Endothelial cell of umbilical vein (primary cell): ENCODE results near the gene MC4R. TPM values are rescaled to one million over a fixed set of nuclear protein-coding genes. Genes with fewer than 3 reads are reported as not detected.

Source experiments
- BruUV-seq: library from RNA; stranded (reverse); fragments of 400-500 nt; replicated peaks from 2 replicates; lab custom pipeline; 2021; lab: Mats Ljungman, UMichigan
- CTCF ChIA-PET: fragments of 300-600, 350-600 bp; sonication (Branson Sonifier 250); formaldehyde crosslinking; loops from one replicate; lab custom pipeline; 2021; ENCODE audit warnings: antibody characterized with exemption, inconsistent platforms; lab: Charles Lee
- POLR2A ChIA-PET: fragments of 300-600, 350-600 bp; sonication (Branson Sonifier 250); formaldehyde crosslinking; loops from one replicate; lab custom pipeline; 2021; ENCODE audit warnings: antibody characterized with exemption, inconsistent platforms; lab: Charles Lee
- DNase-seq: peaks from one replicate; pipeline ENCODE4 v3.0.0-alpha.2; 2011; ENCODE audit warnings: low read depth, low spot score
- FAIRE-seq: peaks from 2 replicates; lab custom pipeline; 2011; peaks lifted over from hg19 to GRCh38; lab: Jason Lieb, UNC
- H2AFZ ChIP-seq: 2 replicates; pipeline ENCODE4 v1.6.0; 2012; ENCODE audit warnings: low read depth, low read length, control low read depth, inconsistent platforms
- H3K27ac ChIP-seq: 2 replicates; pipeline ENCODE4 v1.5.1; 2011; ENCODE audit warnings: low read depth, mild to moderate bottlenecking, control low read depth, low read length, moderate library complexity; ENCODE audit not compliant: insufficient read depth
- H3K27me3 ChIP-seq, 2 experiments: 2 replicates each; pipeline versions ENCODE4 v1.6.0 to v1.6.1; 2011; ENCODE audit warnings: low read length in 2 of 2, mixed read lengths in 1 of 2; ENCODE audit not compliant: control insufficient read depth in 2 of 2, insufficient read depth in 2 of 2
- H3K36me3 ChIP-seq, 2 experiments: 2 replicates in 1 of 2; 3 replicates in 1 of 2; pipeline ENCODE4 v1.5.1; 2011; ENCODE audit warnings: low read length in 2 of 2, mild to moderate bottlenecking in 1 of 2, moderate library complexity in 1 of 2; ENCODE audit not compliant: control insufficient read depth in 2 of 2, insufficient read depth in 2 of 2; ENCODE audit errors: extremely low read depth in 1 of 2
- H3K4me1 ChIP-seq: 3 replicates; pipeline ENCODE4 v1.5.1; 2011; ENCODE audit warnings: mild to moderate bottlenecking, low read length; ENCODE audit not compliant: control insufficient read depth, insufficient read depth; ENCODE audit errors: extremely low read depth
- H3K4me2 ChIP-seq: 2 replicates; pipeline ENCODE4 v1.6.1; 2011; ENCODE audit warnings: low read length, control low read depth, mixed read lengths; ENCODE audit not compliant: insufficient read depth
- H3K4me3 ChIP-seq, 3 experiments: fragments of 200-600 bp in 1 of 3; sonication (generic), shearing (Covaris generic) in 1 of 3; replicated peaks in 1 of 3; 2 replicates each; pipeline ENCODE4 v1.5.1; 2011 to 2016; ENCODE audit warnings: control low read depth in 3 of 3, low read length in 3 of 3, mild to moderate bottlenecking in 2 of 3, inconsistent platforms in 1 of 3, low read depth in 1 of 3, moderate library complexity in 1 of 3; ENCODE audit not compliant: insufficient read depth in 1 of 3
- H3K79me2 ChIP-seq: 2 replicates; pipeline ENCODE4 v1.6.0; 2012; ENCODE audit warnings: low read length, inconsistent platforms; ENCODE audit not compliant: control insufficient read depth, insufficient read depth
- H3K9ac ChIP-seq: replicated peaks from 2 replicates; pipeline ENCODE3; 2011; ENCODE audit warnings: low read length, control low read depth; ENCODE audit not compliant: insufficient read depth; ENCODE audit errors: extremely low read depth
- H3K9me1 ChIP-seq: replicated peaks from 3 replicates; pipeline ENCODE4 v1.6.0; 2011; ENCODE audit warnings: mild to moderate bottlenecking, low read length; ENCODE audit not compliant: control insufficient read depth, insufficient read depth; ENCODE audit errors: extremely low read depth
- H3K9me3 ChIP-seq: replicated peaks from 2 replicates; pipeline ENCODE4 v1.5.1; 2012; ENCODE audit warnings: low read length, inconsistent platforms; ENCODE audit not compliant: control insufficient read depth, insufficient read depth
- H4K20me1 ChIP-seq: replicated peaks from 2 replicates; pipeline ENCODE3; 2011; ENCODE audit warnings: mild to moderate bottlenecking, low read length; ENCODE audit not compliant: control insufficient read depth, insufficient read depth; ENCODE audit errors: extremely low read depth
- EZH2 ChIP-seq: IDR thresholded peaks from 2 replicates; pipeline ENCODE4 v1.6.1; 2012; ENCODE audit warnings: borderline replicate concordance, low read depth, mild to moderate bottlenecking, moderate library complexity, low read length, inconsistent platforms; ENCODE audit not compliant: severe bottlenecking
- FOS ChIP-seq: IDR thresholded peaks from 2 replicates; pipeline ENCODE4 v1.6.1; 2011; ENCODE audit warnings: mild to moderate bottlenecking, low read length, moderate library complexity, borderline replicate concordance; ENCODE audit not compliant: insufficient read depth
- GATA2 ChIP-seq: IDR thresholded peaks from 2 replicates; pipeline ENCODE4 v1.7.0; 2011; ENCODE audit warnings: low read depth, mild to moderate bottlenecking, moderate library complexity, mixed read lengths, low read length; ENCODE audit not compliant: insufficient read length, insufficient read depth
- JUN ChIP-seq: IDR thresholded peaks from 2 replicates; pipeline ENCODE4 v1.6.1; 2011; ENCODE audit warnings: borderline replicate concordance, low read depth; ENCODE audit not compliant: insufficient read length, insufficient read depth
- MAX ChIP-seq: IDR thresholded peaks from 2 replicates; pipeline ENCODE4 v1.6.1; 2011; ENCODE audit not compliant: insufficient read depth, insufficient read length
- POLR2A ChIP-seq: IDR thresholded peaks from 2 replicates; pipeline ENCODE4 v1.6.1; 2012; ENCODE audit warnings: low read depth, mild to moderate bottlenecking, control low read depth, low read length
- POLR2AphosphoS5 ChIP-seq: IDR thresholded peaks from 2 replicates; pipeline ENCODE4 v1.6.1; 2012; ENCODE audit warnings: low read depth, mild to moderate bottlenecking, control low read depth, low read length, moderate library complexity; ENCODE audit not compliant: insufficient read depth
- dilution Hi-C: fragments of 300-500 bp; cut with MboI; formaldehyde crosslinking; loops from one replicate; pipeline ENCODE4 v1.15.0; 2019; ENCODE audit warnings: low sequenced_read_pairs; ENCODE audit not compliant: extremely low pct_ligation_motif_present
- intact Hi-C: fragments of 100-400 bp; cut with micrococcal nuclease; formaldehyde crosslinking; loops from one replicate; pipeline ENCODE4 v1.10.0; 2022
- polyA plus RNA-seq, 4 experiments: library from polyadenylated mRNA; depleted of rRNA in 3 of 4; stranded (reverse) in 3 of 4; unstranded in 1 of 4; fragments of >200 nt; gene quantifications; 2 replicates each; pipeline versions ENCODE4 v1.2.1 to v1.2.3, GENCODE V29; 2011 to 2012; ENCODE audit warnings: missing spikeins in 1 of 4
- total RNA-seq: library from RNA; stranded (reverse); gene quantifications from 2 replicates; pipeline ENCODE4 v1.2.3, GENCODE V29; 2021

The MC4R gene
- total and polyA plus RNA-seq, 2 donors (not counting 3 experiments of a cell fraction or from before 2014, with no cell fraction given): not detected

DNA sequence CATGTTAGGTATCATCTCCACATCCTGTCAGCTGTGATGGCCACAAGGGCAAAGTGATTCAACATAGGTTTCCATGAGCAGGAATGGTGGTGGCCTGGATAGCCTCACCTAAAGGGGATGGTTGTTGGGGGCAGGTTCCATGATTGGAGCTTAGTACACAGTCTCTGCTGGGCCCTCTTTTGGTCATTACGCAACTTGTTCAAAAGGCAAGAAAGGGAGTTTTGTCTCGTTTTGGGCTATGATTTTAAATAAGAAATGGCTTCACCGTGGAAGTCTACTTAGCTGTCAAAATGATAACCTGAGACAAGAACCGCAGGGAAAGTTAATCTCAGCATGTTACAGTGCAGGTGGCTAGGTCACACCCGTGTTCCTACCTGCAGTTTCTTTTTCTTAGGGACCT lies 13.1 kb upstream of the MC4R start:
- ChIA-PET POLR2A (no interaction called here), CTCF (no interaction called here)
- BruUV-seq: no TSS peak
- DNase-seq: no peak
- Histone ChIP-seq H3K9me1 (no peaks in the 10 kb centered on the region), H3K4me2 (no peak overlapping the region), H4K20me1 (no peaks in the 10 kb centered on the region), H3K27ac (no peak overlapping the region), H3K27me3 (no peaks in the 10 kb centered on the region), H3K36me3 (no peaks in the 10 kb centered on the region), H3K4me3 (no peak overlapping the region), H3K9ac (no peak overlapping the region), H2AFZ (no peak overlapping the region), H3K79me2 (no peaks in the 10 kb centered on the region), H3K4me1 (no peaks in the 10 kb centered on the region), H3K9me3 (no peaks in the 10 kb centered on the region)
- no peak for TF ChIP-seq JUN
- no peak for TF ChIP-seq MAX
- TF ChIP-seq POLR2AphosphoS5: no peak
- dilution Hi-C loops: no loop called here
- intact Hi-C loops: no loop called here
- no peak for FAIRE-seq

- ChIA-PET POLR2A (no interaction called here), CTCF (no interaction called here)
- no peaks in the 10 kb centered on the region for H3K4me1 ChIP-seq
- no peak overlapping the region for H3K4me3 ChIP-seq
- no TSS peak for BruUV-seq
- H3K9me1 ChIP-seq: no peaks in the 10 kb centered on the region
- no peak for DNase-seq
- TF ChIP-seq FOS (no peak), EZH2 (no peak), POLR2A (no peak), GATA2 (no peak), JUN (no peak), MAX (no peak), POLR2AphosphoS5 (no peak)
- dilution Hi-C loops: no loop called here
- no peaks in the 10 kb centered on the region for H3K9me3 ChIP-seq
- H3K27me3 ChIP-seq: no peaks in the 10 kb centered on the region
- FAIRE-seq: no peak
- H3K79me2 ChIP-seq: no peaks in the 10 kb centered on the region
- intact Hi-C loops: no loop called here
- H4K20me1 ChIP-seq: no peaks in the 10 kb centered on the region
- no peak overlapping the region for H3K9ac ChIP-seq
- H3K36me3 ChIP-seq: no peaks in the 10 kb centered on the region
- no peak overlapping the region for H3K4me2 ChIP-seq
- no peak overlapping the region for H3K27ac ChIP-seq
- H2AFZ ChIP-seq: no peak overlapping the region
Observed at GRCh38 chr18:60383893-60384292, 11.3 kb upstream of the MC4R start.
